IMR-90 (cell line): ENCODE data around the gene USP50. TPM values are rescaled to one million over a fixed set of nuclear protein-coding genes. Genes with fewer than 3 reads are reported as not detected.
A peak's percentile ranks its signal among the peaks of the same experiment; 100 is the strongest.
"Not testable (repeated sequence)": the region's sequence is repeated elsewhere in the genome, so short reads cannot be mapped to it uniquely, and the experiment has no call there.

ENCODE experiments used
- ATAC-seq: fragments of 200-7000 bp; cut with Tn5 transposase; 2 replicates; pipeline ENCODE4 v1.9.1; 2020; ENCODE audit warnings: low read depth, mild to moderate bottlenecking, moderate library complexity
- BruUV-seq: library from RNA; stranded (reverse); fragments of 400-500 nt; replicated peaks from 2 replicates; lab custom pipeline; 2021; lab: Mats Ljungman, UMichigan
- CTCF ChIA-PET: fragments of 300-600 bp; formaldehyde crosslinking; extraction: SDS; loops from one replicate; lab custom pipeline; 2021; ENCODE audit warnings: antibody characterized with exemption; lab: Yijun Ruan, JAX
- POLR2A ChIA-PET: fragments of 300-600 bp; sonication (Branson Sonifier 250); formaldehyde crosslinking; loops from one replicate; lab custom pipeline; 2022; ENCODE audit warnings: antibody characterized with exemption; ENCODE audit not compliant: unreplicated experiment; lab: Charles Lee
- DNase-seq: peaks from one replicate; pipeline ENCODE4 v3.0.0; 2013
- H2AFZ ChIP-seq: replicated peaks from 2 replicates; pipeline ENCODE3; 2013; ENCODE audit warnings: low read length, mild to moderate bottlenecking; ENCODE audit not compliant: poor library complexity
- H2AK5ac ChIP-seq: 2 replicates; pipeline ENCODE4 v1.6.1; 2013; ENCODE audit warnings: low read depth, low read length, inconsistent platforms
- H2AK9ac ChIP-seq: replicated peaks from 2 replicates; pipeline ENCODE3; 2013; ENCODE audit warnings: mild to moderate bottlenecking, low read depth, low read length, moderate library complexity; ENCODE audit not compliant: poor library complexity
- H2BK120ac ChIP-seq: 2 replicates; pipeline ENCODE4 v1.6.1; 2013; ENCODE audit warnings: low read depth, low read length, inconsistent platforms
- H2BK15ac ChIP-seq: 3 replicates; pipeline ENCODE4 v1.6.1; 2013; ENCODE audit warnings: low read depth, low read length, inconsistent platforms
- H2BK20ac ChIP-seq: 2 replicates; pipeline ENCODE4 v1.6.1; 2013; ENCODE audit warnings: low read depth, mild to moderate bottlenecking, inconsistent platforms, low read length, moderate library complexity
- H2BK5ac ChIP-seq: 2 replicates; pipeline ENCODE4 v1.6.1; 2013; ENCODE audit warnings: mild to moderate bottlenecking, low read depth, low read length, inconsistent platforms; ENCODE audit not compliant: poor library complexity, severe bottlenecking
- H3K14ac ChIP-seq: replicated peaks from 2 replicates; pipeline ENCODE4 v1.6.1; 2013; ENCODE audit warnings: low read depth, low read length, inconsistent platforms
- H3K18ac ChIP-seq: 2 replicates; pipeline ENCODE4 v1.6.1; 2013; ENCODE audit warnings: low read depth, low read length, control low read depth
- H3K23ac ChIP-seq: 2 replicates; pipeline ENCODE4 v1.6.1; 2013; ENCODE audit warnings: low read depth, low read length, inconsistent platforms
- H3K27ac ChIP-seq: 2 replicates; pipeline ENCODE4 v1.5.1; 2013; ENCODE audit warnings: mild to moderate bottlenecking, control low read depth, low read length; ENCODE audit not compliant: insufficient read depth
- H3K27me3 ChIP-seq: 2 replicates; pipeline ENCODE4 v1.6.1; 2013; ENCODE audit warnings: low read length; ENCODE audit not compliant: control insufficient read depth, insufficient read depth
- H3K36me3 ChIP-seq: 2 replicates; pipeline ENCODE4 v1.6.1; 2013; ENCODE audit warnings: low read length, mixed read lengths; ENCODE audit not compliant: control insufficient read depth, insufficient read depth
- H3K4ac ChIP-seq: 2 replicates; pipeline ENCODE4 v1.6.1; 2013; ENCODE audit warnings: low read depth, low read length, inconsistent platforms
- H3K4me1 ChIP-seq: 2 replicates; pipeline ENCODE4 v1.6.1; 2013; ENCODE audit warnings: low read length, mixed read lengths; ENCODE audit not compliant: control insufficient read depth, insufficient read depth
- H3K4me2 ChIP-seq: 2 replicates; pipeline ENCODE4 v1.6.1; 2013; ENCODE audit warnings: low read depth, mild to moderate bottlenecking, control low read depth, low read length, moderate library complexity
- H3K4me3 ChIP-seq: 2 replicates; pipeline ENCODE4 v1.5.1; 2013; ENCODE audit warnings: low read depth, mild to moderate bottlenecking, control low read depth, low read length, moderate library complexity; ENCODE audit not compliant: insufficient read depth
- H3K56ac ChIP-seq: 2 replicates; pipeline ENCODE4 v1.6.1; 2013; ENCODE audit warnings: low read length, inconsistent platforms; ENCODE audit not compliant: insufficient read depth; ENCODE audit errors: extremely low read depth
- H3K79me1 ChIP-seq, 2 experiments: 2 replicates each; pipeline ENCODE4 v1.6.1; 2013; ENCODE audit warnings: low read length in 2 of 2, inconsistent platforms in 1 of 2, low read depth in 1 of 2
- H3K9ac ChIP-seq: 2 replicates; pipeline ENCODE4 v1.6.1; 2013; ENCODE audit warnings: low read depth, low read length, control low read depth
- H3K9me1 ChIP-seq: 2 replicates; pipeline ENCODE4 v1.6.1; 2013; ENCODE audit warnings: low read length, inconsistent platforms; ENCODE audit not compliant: insufficient read depth
- H3K9me3 ChIP-seq: 2 replicates; pipeline ENCODE4 v1.6.1; 2013; ENCODE audit warnings: low read length; ENCODE audit not compliant: control insufficient read depth, insufficient read depth
- H4K20me1 ChIP-seq: 2 replicates; pipeline ENCODE4 v1.6.1; 2013; ENCODE audit warnings: low read length, inconsistent platforms; ENCODE audit not compliant: insufficient read depth
- H4K5ac ChIP-seq: 2 replicates; pipeline ENCODE4 v1.6.1; 2013; ENCODE audit warnings: mild to moderate bottlenecking, low read depth, low read length, control low read depth
- H4K8ac ChIP-seq, 2 experiments: 2 replicates each; pipeline ENCODE4 v1.6.1; 2013; ENCODE audit warnings: low read depth in 2 of 2, low read length in 2 of 2, control low read depth in 1 of 2, inconsistent platforms in 1 of 2
- H4K91ac ChIP-seq: 2 replicates; pipeline ENCODE4 v1.6.1; 2013; ENCODE audit warnings: low read depth, low read length, inconsistent platforms; ENCODE audit not compliant: insufficient read depth
- WGBS, 2 experiments: methylation state at CpG; one replicate each; pipeline versions ENCODE4 v1.1.5 to v1.1.7; 2013; ENCODE audit warnings: missing lambda C conversion rate in 2 of 2; ENCODE audit not compliant: insufficient read length in 1 of 2; ENCODE audit errors: extremely low coverage in 2 of 2; 5-methylcytosine and 5-hydroxymethylcytosine counted together
- dilution Hi-C: fragments of 300-500 bp; cut with HindIII; formaldehyde crosslinking; loops from one replicate; pipeline ENCODE4 v1.14.3; 2018; ENCODE audit warnings: low sequenced_read_pairs; ENCODE audit not compliant: unreplicated experiment
- in situ Hi-C: fragments of 300-500 bp; cut with MboI; formaldehyde crosslinking; loops from 3 replicates; pipeline ENCODE4 v1.14.3; 2019; ENCODE audit warnings: low sequenced_read_pairs, inconsistent platforms, mixed read lengths
- intact Hi-C: fragments of 100-400 bp; cut with micrococcal nuclease; formaldehyde crosslinking; loops from 2 replicates; pipeline ENCODE4 v1.10.0; 2022
- polyA plus RNA-seq, 3 experiments: library from polyadenylated mRNA; depleted of rRNA; stranded (reverse); fragments of >200 nt; gene quantifications; 2 replicates each; pipeline ENCODE4 v1.2.3, GENCODE V29; 2012; ENCODE audit warnings: low replicate concordance in 1 of 3
- total RNA-seq: library from RNA; depleted of rRNA; stranded (reverse); fragments of >200 nt; gene quantifications from 2 replicates; pipeline ENCODE4 v1.2.3, GENCODE V29; 2012

The USP50 gene
- total and polyA plus RNA-seq, 2 of the 4 experiments (the other 2 are of a cell fraction), result not detected

DNA sequence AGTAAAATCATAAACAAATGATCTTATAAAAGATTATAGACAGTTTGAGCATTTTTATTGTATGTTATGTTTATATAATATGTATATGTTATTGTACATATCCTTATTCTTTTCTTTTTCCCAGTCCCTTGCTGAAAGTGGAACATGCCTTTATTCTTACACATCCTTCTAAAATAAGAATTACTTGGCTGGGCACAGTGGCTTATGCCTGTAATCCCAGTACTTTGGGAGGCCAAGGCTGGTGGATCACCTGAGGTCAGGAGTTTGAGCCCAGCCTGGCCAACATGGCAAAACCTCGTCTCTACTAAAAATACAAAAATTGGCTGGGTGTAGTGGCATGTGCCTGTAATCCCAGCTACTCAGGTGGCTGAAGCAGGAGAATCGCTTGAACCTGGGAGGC lies 51.9 kb downstream of the USP50 start:
- H3K27ac ChIP-seq, BruUV-seq, H2AK5ac ChIP-seq, H3K9me3 ChIP-seq, H3K56ac ChIP-seq, H3K9ac ChIP-seq, H2AFZ ChIP-seq, H3K23ac ChIP-seq, H3K4me3 ChIP-seq, H2AK9ac ChIP-seq, H4K20me1 ChIP-seq, H3K4me2 ChIP-seq, H2BK15ac ChIP-seq, H2BK5ac ChIP-seq, H3K4me1 ChIP-seq, H4K8ac ChIP-seq, H3K18ac ChIP-seq, H3K27me3 ChIP-seq, H3K9me1 ChIP-seq, H4K5ac ChIP-seq, H2BK20ac ChIP-seq, H3K4ac ChIP-seq, H4K91ac ChIP-seq, H2BK120ac ChIP-seq, DNase-seq, POLR2A ChIA-PET, H3K79me1 ChIP-seq, intact Hi-C loops, H3K14ac ChIP-seq, CTCF ChIA-PET, dilution Hi-C loops, in situ Hi-C loops: not testable (repeated sequence)
- H3K36me3 ChIP-seq, result peaks cover 39% of the 10 kb centered on the region
- peak; percentile 11; the same call in 1 of the 2 replicates for ATAC-seq
- WGBS, 2 experiments, result no CpG with 5 or more reads among the region's 2 CpGs
